DLD1 (cell line): Measurements from ENCODE around the gene GPR139.

ENCODE experiments used
- in situ Hi-C: cut with HindIII; loops from 2 replicates; pipeline ENCODE4 v1.10.0; 2017; ENCODE audit warnings: low sequenced_read_pairs

GPR139 gene

GRCh38 chr16:19991614-19992013 lies 82.1 kb downstream of the GPR139 start:
- in situ Hi-C loops = no loop called here

GRCh38 chr16:19984135-19984534 lies 89.6 kb downstream of the GPR139 start:
- in situ Hi-C loops = no loop called here
